PFSK-1 (cell line): ENCODE measurements around the gene CEACAM1.

Experiments
- FOXP2 ChIP-seq: optimal IDR thresholded peaks from 2 replicates; pipeline ENCODE3; 2011; ENCODE audit warnings: borderline replicate concordance, control low read depth, inconsistent platforms; ENCODE audit not compliant: insufficient read depth; ENCODE audit errors: extremely low read length, extremely low read depth
- POLR2AphosphoS5 ChIP-seq: IDR thresholded peaks from 2 replicates; pipeline ENCODE4 v1.6.1; 2012; ENCODE audit warnings: low read depth, mild to moderate bottlenecking, control low read depth, low read length, moderate library complexity
- REST ChIP-seq, 2 experiments: IDR thresholded peaks; 2 replicates each; pipeline versions ENCODE4 v1.6.1 to v1.8.0; 2011 to 2012; ENCODE audit warnings: low read depth in 2 of 2, low read length in 2 of 2, control low read depth in 1 of 2, inconsistent platforms in 1 of 2, mild to moderate bottlenecking in 1 of 2, moderate library complexity in 1 of 2; ENCODE audit not compliant: insufficient read depth in 1 of 2
- SIN3A ChIP-seq: IDR thresholded peaks from 2 replicates; pipeline ENCODE4 v1.6.1; 2012; ENCODE audit warnings: mild to moderate bottlenecking, low read length, moderate library complexity, borderline replicate concordance; ENCODE audit not compliant: insufficient read depth
- TAF1 ChIP-seq: IDR thresholded peaks from 2 replicates; pipeline ENCODE4 v1.6.1; 2012; ENCODE audit warnings: low read length, control low read depth, borderline replicate concordance; ENCODE audit not compliant: insufficient read depth

GRCh38 chr19:42508892-42509444 is 19.3 kb downstream of the CEACAM1 start:
- TF ChIP-seq POLR2AphosphoS5 (no peak), TAF1 (no peak), SIN3A (no peak), REST (IDR thresholded peaks at IDR 0.05; ENCODE audit: insufficient read depth in 1 of 2, low read depth in 2 of 2, low read length in 2 of 2) (no peak), FOXP2 (no peak)
